ENCODE data around the gene ADAMTS17. TPM values are rescaled to one million over a fixed set of nuclear protein-coding genes. Genes with fewer than 3 reads are reported as not detected.

ADAMTS17 gene
- total RNA-seq, 1 experiment from 2014 or later: 1.8 TPM

DNA sequence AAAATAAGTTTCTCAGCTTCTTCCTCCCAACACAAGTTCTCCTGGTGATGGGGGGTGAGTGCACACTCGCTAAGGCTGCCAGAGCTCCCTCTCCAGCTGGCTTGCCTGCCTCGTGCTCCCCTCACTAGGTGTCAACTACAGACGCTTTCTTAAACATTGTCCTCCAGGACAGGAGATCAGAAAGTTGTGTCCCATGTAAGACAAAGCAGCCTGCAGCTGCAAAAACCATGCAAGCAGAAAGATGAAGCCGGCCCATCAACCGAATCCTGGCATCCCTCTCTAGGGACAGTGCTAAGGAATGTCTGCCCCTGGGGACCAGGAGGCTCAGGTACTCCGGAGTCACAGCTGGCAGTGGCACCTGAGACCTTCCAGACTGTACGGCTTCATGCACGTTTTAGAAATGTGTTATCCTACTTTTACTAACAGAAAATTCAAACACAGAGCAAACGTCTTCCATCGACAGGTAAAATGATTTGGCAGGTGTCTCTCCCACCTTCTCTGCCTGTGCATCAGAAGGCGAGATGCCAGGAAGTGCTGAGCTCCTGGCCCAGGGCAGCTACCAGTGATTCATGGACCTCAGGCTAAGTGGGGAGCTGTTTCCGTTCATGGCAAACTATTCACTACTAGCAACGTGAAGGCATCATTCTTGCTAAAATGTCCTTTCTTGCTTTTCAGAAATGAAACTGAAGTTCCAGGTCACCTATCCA is 246.1 kb downstream of the ADAMTS17 start:
- Mint-ChIP-seq H3K9me3 (no peaks in the 10 kb centered on the region), H3K27ac (no peak overlapping the region), H3K27me3 (ENCODE audit: low read depth) (no peaks in the 10 kb centered on the region; the same call in 1 of the 2 replicates), H3K4me1 (peaks cover 9% of the 10 kb centered on the region), H3K4me3 (no peak overlapping the region), H3K36me3 (no peaks in the 10 kb centered on the region)
- CTCF ChIA-PET: no interaction called here
- POLR2A ChIA-PET: no interaction called here
- TF ChIP-seq, protein P1, sequence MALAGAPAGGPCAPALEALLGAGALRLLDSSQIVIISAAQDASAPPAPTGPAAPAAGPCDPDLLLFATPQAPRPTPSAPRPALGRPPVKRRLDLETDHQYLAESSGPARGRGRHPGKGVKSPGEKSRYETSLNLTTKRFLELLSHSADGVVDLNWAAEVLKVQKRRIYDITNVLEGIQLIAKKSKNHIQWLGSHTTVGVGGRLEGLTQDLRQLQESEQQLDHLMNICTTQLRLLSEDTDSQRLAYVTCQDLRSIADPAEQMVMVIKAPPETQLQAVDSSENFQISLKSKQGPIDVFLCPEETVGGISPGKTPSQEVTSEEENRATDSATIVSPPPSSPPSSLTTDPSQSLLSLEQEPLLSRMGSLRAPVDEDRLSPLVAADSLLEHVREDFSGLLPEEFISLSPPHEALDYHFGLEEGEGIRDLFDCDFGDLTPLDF (CRISPR knock-in tag; IDR thresholded peaks at IDR 0.05): no peak
- TF ChIP-seq, protein P2, sequence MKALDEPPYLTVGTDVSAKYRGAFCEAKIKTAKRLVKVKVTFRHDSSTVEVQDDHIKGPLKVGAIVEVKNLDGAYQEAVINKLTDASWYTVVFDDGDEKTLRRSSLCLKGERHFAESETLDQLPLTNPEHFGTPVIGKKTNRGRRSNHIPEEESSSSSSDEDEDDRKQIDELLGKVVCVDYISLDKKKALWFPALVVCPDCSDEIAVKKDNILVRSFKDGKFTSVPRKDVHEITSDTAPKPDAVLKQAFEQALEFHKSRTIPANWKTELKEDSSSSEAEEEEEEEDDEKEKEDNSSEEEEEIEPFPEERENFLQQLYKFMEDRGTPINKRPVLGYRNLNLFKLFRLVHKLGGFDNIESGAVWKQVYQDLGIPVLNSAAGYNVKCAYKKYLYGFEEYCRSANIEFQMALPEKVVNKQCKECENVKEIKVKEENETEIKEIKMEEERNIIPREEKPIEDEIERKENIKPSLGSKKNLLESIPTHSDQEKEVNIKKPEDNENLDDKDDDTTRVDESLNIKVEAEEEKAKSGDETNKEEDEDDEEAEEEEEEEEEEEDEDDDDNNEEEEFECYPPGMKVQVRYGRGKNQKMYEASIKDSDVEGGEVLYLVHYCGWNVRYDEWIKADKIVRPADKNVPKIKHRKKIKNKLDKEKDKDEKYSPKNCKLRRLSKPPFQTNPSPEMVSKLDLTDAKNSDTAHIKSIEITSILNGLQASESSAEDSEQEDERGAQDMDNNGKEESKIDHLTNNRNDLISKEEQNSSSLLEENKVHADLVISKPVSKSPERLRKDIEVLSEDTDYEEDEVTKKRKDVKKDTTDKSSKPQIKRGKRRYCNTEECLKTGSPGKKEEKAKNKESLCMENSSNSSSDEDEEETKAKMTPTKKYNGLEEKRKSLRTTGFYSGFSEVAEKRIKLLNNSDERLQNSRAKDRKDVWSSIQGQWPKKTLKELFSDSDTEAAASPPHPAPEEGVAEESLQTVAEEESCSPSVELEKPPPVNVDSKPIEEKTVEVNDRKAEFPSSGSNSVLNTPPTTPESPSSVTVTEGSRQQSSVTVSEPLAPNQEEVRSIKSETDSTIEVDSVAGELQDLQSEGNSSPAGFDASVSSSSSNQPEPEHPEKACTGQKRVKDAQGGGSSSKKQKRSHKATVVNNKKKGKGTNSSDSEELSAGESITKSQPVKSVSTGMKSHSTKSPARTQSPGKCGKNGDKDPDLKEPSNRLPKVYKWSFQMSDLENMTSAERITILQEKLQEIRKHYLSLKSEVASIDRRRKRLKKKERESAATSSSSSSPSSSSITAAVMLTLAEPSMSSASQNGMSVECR (CRISPR knock-in tag; IDR thresholded peaks at IDR 0.05; ENCODE audit: borderline replicate concordance): no peak
- TF ChIP-seq, protein P3, sequence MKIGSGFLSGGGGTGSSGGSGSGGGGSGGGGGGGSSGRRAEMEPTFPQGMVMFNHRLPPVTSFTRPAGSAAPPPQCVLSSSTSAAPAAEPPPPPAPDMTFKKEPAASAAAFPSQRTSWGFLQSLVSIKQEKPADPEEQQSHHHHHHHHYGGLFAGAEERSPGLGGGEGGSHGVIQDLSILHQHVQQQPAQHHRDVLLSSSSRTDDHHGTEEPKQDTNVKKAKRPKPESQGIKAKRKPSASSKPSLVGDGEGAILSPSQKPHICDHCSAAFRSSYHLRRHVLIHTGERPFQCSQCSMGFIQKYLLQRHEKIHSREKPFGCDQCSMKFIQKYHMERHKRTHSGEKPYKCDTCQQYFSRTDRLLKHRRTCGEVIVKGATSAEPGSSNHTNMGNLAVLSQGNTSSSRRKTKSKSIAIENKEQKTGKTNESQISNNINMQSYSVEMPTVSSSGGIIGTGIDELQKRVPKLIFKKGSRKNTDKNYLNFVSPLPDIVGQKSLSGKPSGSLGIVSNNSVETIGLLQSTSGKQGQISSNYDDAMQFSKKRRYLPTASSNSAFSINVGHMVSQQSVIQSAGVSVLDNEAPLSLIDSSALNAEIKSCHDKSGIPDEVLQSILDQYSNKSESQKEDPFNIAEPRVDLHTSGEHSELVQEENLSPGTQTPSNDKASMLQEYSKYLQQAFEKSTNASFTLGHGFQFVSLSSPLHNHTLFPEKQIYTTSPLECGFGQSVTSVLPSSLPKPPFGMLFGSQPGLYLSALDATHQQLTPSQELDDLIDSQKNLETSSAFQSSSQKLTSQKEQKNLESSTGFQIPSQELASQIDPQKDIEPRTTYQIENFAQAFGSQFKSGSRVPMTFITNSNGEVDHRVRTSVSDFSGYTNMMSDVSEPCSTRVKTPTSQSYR (CRISPR knock-in tag; IDR thresholded peaks at IDR 0.05): no peak
- TF ChIP-seq ESRRA (CRISPR knock-in tag; IDR thresholded peaks at IDR 0.05; ENCODE audit: borderline replicate concordance): no peak
- TF ChIP-seq NFE2L1 (CRISPR knock-in tag; IDR thresholded peaks at IDR 0.05): no peak
- TF ChIP-seq FOXP1 (CRISPR knock-in tag; IDR thresholded peaks at IDR 0.05; ENCODE audit: borderline replicate concordance): no peak
- TF ChIP-seq, protein P4, sequence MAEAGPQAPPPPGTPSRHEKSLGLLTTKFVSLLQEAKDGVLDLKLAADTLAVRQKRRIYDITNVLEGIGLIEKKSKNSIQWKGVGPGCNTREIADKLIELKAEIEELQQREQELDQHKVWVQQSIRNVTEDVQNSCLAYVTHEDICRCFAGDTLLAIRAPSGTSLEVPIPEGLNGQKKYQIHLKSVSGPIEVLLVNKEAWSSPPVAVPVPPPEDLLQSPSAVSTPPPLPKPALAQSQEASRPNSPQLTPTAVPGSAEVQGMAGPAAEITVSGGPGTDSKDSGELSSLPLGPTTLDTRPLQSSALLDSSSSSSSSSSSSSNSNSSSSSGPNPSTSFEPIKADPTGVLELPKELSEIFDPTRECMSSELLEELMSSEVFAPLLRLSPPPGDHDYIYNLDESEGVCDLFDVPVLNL (CRISPR knock-in tag; IDR thresholded peaks at IDR 0.05; ENCODE audit: borderline replicate concordance, low read depth): no peak
- ATAC-seq: no peak
- no peak for DNase-seq (ENCODE audit: low spot score)

DNA sequence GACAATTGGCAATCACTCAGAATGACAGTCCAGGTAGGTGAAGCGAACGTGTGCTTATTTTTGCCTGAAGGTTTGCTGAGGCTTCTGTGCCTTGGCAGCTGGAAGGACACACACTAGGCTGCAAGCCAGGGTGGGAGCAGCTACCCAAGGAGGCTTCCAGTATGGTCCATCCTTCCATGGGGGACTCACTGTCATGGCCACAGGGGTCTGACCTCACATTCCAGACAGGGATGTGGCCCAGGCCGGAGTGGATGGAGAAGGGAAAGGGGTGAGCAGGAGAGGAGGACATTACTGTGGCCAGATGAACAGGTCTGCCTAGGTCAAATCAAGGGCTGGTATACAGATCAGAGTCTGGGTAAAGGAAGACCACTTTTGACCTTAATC is 247.7 kb downstream of the ADAMTS17 start:
- TF ChIP-seq ZNF396 (CRISPR knock-in tag; IDR thresholded peaks at IDR 0.05; ENCODE audit: borderline replicate concordance): no peak
- no peak for TF ChIP-seq ZNF121 (CRISPR knock-in tag; IDR thresholded peaks at IDR 0.05)
- TF ChIP-seq ZNF232 (CRISPR knock-in tag; IDR thresholded peaks at IDR 0.05): no peak
- no peak for TF ChIP-seq GRHL2 (CRISPR knock-in tag; IDR thresholded peaks at IDR 0.05; ENCODE audit: insufficient replicate concordance, severe bottlenecking)
- TF ChIP-seq, protein P5, sequence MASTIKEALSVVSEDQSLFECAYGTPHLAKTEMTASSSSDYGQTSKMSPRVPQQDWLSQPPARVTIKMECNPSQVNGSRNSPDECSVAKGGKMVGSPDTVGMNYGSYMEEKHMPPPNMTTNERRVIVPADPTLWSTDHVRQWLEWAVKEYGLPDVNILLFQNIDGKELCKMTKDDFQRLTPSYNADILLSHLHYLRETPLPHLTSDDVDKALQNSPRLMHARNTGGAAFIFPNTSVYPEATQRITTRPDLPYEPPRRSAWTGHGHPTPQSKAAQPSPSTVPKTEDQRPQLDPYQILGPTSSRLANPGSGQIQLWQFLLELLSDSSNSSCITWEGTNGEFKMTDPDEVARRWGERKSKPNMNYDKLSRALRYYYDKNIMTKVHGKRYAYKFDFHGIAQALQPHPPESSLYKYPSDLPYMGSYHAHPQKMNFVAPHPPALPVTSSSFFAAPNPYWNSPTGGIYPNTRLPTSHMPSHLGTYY (CRISPR knock-in tag; IDR thresholded peaks at IDR 0.05): no peak
- Mint-ChIP-seq H3K4me1 (peaks cover 9% of the 10 kb centered on the region), H3K9me3 (no peaks in the 10 kb centered on the region), H3K36me3 (no peaks in the 10 kb centered on the region), H3K4me3 (no peak overlapping the region), H3K27ac (no peak overlapping the region), H3K27me3 (ENCODE audit: low read depth) (no peaks in the 10 kb centered on the region; the same call in 1 of the 2 replicates)
- ATAC-seq: no peak
- ChIA-PET CTCF (no interaction called here), POLR2A (interaction anchor here (0.6 kb wide), 1 partner anchor 11 kb away, joined by 5 read pairs; no protein-coding TSS in a partner anchor)
- no peak for DNase-seq (ENCODE audit: low spot score)
